MG63 (cell line): ENCODE measurements around the gene CLASP1. TPM values are rescaled to one million over a fixed set of nuclear protein-coding genes. Genes with fewer than 3 reads are reported as not detected.

Experiments used
- DNase-seq: peaks from one replicate; pipeline ENCODE4 v3.0.0-alpha.2; 2020
- H3K27me3 ChIP-seq: fragments of 250-450 bp; sonication (Bioruptor Pico); 2 replicates; pipeline ENCODE4 v1.5.1; 2020; ENCODE audit warnings: mild to moderate bottlenecking, moderate library complexity
- H3K36me3 ChIP-seq: fragments of 250-450 bp; sonication (Bioruptor Pico); 2 replicates; pipeline ENCODE4 v1.5.1; 2020; ENCODE audit warnings: mild to moderate bottlenecking, moderate library complexity
- H3K4me3 ChIP-seq: fragments of 250-450 bp; sonication (Bioruptor Pico); 2 replicates; pipeline ENCODE4 v1.5.1; 2020; ENCODE audit warnings: mild to moderate bottlenecking, moderate library complexity
- H3K9me3 ChIP-seq: fragments of 250-450 bp; sonication (Bioruptor Pico); 2 replicates; pipeline ENCODE4 v1.5.1; 2020; ENCODE audit warnings: mild to moderate bottlenecking, moderate library complexity
- total RNA-seq: library from RNA; depleted of rRNA; stranded (reverse); fragments of >200 nt; shearing (Covaris generic); gene quantifications from 2 replicates; pipeline ENCODE4 v1.2.3, GENCODE V29; 2014; ENCODE audit warnings: low replicate concordance

The CLASP1 gene
- total RNA-seq, 1 experiment from 2014 or later = 20.8 TPM

DNA sequence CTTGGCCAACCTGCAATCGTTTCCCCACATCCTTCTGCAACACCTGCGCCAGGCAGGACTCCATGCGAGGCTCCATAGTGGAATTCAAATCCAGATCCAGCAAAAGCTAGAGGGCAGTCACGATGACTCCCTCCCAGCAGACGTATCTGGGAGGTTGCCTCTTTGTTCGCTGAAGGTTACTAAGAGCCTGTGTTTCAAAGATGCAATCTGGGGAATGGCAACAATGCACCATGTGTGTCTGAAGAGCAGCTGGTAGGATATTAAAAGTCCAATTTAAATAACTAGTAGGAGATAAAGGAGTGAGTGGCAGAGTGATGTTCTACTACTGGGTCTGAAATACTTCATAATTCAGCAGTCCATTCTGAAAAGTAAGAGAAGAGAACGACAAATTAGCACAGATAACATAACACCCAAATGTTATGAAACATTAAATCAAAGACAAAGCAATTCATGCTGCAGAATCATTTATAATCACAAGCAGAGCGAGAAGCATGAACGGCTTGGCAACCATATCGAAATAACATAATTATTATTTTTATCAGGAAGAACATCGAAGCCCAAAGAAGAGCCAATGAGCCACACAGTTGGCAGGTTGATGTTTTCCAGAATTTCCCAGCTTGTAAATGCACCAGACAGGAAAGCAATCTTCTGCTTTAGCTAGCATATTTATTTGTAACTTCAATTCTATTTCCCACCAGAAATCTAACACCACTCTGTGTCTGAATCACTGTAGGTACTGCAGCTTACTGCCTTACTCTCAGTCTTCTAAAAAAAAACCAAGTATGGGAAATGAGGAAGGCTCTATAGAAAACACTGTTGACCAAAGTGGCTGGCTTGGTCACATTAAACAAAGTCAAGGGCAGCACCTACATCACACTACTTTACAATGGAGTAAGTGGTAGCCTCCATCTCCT is 43.2 kb downstream of the CLASP1 start:
- no peak for DNase-seq
- no peaks in the 10 kb centered on the region for H3K9me3 ChIP-seq
- H3K36me3 ChIP-seq = peaks cover 7% of the 10 kb centered on the region
- H3K4me3 ChIP-seq = no peak overlapping the region
- no peaks in the 10 kb centered on the region for H3K27me3 ChIP-seq

DNA sequence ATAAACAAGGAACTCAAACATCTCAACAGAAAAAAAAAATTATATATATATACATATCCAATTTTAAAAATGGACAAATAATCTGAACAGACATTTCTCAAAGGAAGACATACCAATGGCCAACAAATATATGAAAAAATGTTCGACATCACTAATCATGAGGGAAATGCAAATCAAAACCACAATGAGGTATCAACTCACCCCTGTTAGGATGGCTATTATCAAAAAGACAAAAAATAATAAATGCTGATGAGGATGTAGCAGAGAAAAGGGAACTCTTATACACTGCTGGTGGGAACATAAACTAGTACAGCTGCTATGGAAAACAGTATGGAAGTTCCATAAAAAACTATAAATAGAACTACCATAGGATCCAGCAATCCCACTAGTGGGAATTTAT is 46.1 kb downstream of the CLASP1 start:
- Histone ChIP-seq H3K9me3 (no peaks in the 10 kb centered on the region), H3K4me3 (no peak overlapping the region)
- DNase-seq = no peak

DNA sequence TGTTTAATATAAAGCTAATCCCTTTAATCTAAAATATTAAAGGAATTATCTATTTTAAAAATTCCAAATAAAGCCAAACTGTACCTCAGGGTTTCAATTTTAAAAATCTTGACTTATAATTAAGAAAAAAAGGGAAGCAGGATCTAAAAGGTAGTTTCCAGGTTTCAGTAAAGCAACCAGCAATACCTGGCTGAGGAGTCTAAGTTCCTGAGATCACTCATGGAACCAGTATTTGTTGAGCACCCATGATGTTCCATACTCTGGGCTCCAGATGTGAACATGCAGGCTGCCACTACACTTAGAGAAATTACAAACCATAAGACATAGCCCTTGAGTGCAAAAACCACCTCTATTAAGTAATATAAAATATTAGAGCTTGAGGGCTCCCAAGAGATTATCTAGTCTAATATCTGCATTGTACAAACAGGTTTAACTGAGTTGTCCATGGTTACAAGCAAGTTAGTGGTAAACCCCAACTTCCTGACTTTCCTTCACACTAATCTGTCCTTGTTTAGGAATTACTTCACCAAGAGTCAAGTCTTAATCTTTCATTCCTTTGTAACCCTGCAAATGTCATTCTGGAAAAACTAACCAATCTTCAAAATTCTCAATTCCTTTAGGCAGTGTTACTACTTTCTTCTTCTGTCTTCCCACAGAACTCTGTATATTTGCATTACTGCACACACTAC is 49.2 kb downstream of the CLASP1 start:
- no peak for DNase-seq

More for the DNA sequence above, 46.1 kb downstream of the CLASP1 start:
- H3K27me3 ChIP-seq = no peaks in the 10 kb centered on the region
- peaks cover 7% of the 10 kb centered on the region for H3K36me3 ChIP-seq

DNA sequence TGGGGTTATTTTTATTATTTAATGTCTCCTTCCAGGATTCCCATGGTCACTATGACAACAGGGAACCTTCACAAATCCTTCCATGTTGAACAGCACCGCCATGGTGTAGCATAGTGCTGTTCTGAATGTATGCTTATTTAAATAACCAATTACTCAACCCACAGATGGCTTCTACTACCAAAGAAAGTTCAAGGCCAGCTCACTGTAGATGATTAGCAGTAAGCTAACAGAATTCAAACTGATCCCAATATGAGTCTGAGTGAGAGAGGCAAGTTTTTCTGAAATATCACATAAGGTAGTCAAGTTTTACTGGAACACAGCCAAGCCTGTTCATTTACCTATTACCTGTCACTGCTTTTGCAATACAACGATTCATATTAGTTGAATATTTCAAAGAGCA is 51.2 kb downstream of the CLASP1 start:
- H3K27me3 ChIP-seq = no peaks in the 10 kb centered on the region
- DNase-seq = no peak
- no peak overlapping the region for H3K4me3 ChIP-seq
- H3K9me3 ChIP-seq = no peaks in the 10 kb centered on the region
- no peaks in the 10 kb centered on the region for H3K36me3 ChIP-seq

More for the DNA sequence above, 49.2 kb downstream of the CLASP1 start:
- Histone ChIP-seq H3K9me3 (no peaks in the 10 kb centered on the region), H3K4me3 (no peak overlapping the region), H3K27me3 (no peaks in the 10 kb centered on the region), H3K36me3 (peaks cover 3% of the 10 kb centered on the region; the same call in 1 of the 2 replicates)

DNA sequence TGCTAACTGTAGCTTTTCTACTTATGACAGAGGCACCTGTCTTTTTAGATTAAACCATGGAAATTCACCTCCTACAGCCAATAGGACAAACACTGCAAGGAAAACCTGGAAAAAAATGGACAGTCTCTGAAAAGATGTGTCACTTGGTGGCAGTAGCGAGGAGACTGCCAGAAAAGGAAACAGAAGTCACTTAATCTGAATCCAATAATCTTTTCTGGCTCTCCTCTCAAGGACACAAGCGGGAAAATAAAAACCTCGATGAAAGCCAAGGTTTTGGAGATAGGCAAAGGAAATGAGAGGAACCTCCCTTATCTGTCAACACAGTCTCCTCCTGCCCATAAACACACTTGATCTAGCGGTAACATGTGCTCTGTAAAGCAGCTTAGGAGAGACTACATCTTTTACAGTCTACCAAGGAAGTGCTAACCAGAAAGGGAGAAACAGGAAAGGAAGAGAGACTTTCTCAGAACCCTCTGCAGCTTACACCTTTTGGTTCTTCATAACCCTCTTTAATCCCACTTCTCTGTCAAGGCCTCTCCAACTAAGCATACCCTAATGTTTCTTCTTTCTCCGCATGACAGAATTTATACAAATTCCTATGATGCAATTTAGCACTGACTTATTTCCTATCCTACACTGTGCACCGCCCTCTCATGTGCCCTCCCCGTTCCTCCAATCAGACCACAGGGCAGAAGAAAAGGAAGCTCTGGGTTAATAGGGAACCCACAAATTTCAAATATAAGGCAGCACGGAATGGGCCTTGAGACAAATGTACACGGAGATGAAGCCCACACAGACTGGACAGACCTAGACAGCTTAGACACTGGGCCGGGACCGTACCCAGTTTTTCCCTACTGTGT is 52.8 kb downstream of the CLASP1 start:
- H3K36me3 ChIP-seq = no peaks in the 10 kb centered on the region
- H3K4me3 ChIP-seq = no peak overlapping the region
- no peaks in the 10 kb centered on the region for H3K27me3 ChIP-seq
- no peaks in the 10 kb centered on the region for H3K9me3 ChIP-seq
- peak; percentile 8 for DNase-seq

DNA sequence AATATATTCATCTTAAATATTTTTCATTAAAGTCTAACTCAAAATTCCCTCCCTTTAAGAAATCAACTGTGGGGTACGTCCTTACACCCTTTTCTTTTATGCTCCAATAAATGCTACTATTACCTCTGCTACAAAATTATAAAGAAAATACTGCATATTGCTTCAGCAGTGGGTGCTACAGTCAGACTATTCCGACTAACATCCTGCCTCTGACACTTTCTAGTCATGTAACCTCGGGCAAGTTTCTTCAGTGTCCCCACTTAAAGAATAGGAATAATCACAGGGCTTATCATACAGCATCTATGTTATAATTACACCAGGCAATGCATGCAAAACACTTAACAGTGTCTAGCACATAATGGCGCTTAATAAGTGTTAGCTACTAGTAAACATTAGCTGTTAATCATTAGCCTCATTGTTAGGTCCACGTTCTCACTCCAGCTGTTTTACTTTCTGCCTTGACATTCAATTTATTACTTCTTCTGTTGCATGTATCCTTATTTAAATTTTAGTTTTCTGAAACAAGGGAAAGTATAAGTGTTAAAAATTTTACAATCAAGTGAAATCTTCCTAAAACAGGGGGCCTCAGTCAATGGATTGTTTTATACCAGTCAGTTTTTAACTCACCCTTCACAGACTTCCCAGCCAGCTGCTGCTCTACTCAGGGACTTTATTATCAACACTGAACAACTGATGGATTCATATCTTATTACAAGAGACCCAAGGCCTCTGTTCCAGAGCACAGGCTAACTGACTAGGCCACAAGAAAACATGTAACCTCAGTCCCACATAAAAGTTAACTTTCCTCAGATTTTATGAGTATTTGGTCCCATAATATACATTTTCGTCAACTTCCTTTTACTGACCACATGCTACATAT is 54.0 kb downstream of the CLASP1 start:
- no peaks in the 10 kb centered on the region for H3K36me3 ChIP-seq
- H3K27me3 ChIP-seq = no peaks in the 10 kb centered on the region
- H3K4me3 ChIP-seq = no peak overlapping the region
- no peaks in the 10 kb centered on the region for H3K9me3 ChIP-seq
- DNase-seq = no peak

DNA sequence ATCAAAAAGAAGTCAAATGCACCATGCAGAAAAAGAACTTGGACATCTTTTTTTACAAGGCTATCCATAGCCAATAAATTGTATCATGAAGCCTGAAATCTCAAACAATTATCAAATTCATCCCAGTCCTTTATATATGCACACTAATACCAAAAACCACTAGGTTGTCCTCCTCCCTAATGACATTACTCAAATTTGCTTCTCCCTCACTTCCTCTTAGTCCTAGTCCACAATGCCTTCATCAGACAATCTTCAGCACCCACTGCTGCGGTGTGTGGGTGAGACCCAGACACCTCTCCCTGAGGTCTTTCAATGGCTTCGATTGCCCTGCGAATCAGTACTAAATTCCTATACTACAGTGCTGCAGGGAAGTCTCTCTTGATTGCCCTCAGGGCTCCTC is 58.1 kb downstream of the CLASP1 start:
- Histone ChIP-seq H3K27me3 (no peaks in the 10 kb centered on the region), H3K36me3 (no peaks in the 10 kb centered on the region), H3K9me3 (no peaks in the 10 kb centered on the region), H3K4me3 (no peak overlapping the region)
- no peak for DNase-seq

DNA sequence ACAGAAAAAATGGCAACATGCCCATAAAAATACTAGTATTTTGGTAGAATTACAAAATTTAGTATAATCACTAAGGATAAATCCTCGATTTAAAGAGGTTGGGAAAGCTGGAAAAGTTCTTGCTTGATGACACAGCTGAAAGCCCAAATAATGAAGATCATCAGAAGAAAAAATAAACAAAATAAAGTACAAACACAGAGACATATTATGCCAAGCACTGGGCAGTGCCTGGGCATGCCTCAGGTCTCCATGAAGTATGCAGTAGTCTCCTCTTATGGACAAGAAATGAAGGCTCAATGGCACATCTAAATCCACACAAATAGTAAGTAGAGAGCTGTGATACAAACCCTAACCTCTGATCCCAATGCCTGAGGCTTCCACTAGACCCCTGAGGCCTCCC is 60.9 kb downstream of the CLASP1 start:
- H3K4me3 ChIP-seq = no peak overlapping the region
- H3K36me3 ChIP-seq = no peaks in the 10 kb centered on the region
- no peaks in the 10 kb centered on the region for H3K9me3 ChIP-seq
- DNase-seq = peak; percentile 41
- H3K27me3 ChIP-seq = no peaks in the 10 kb centered on the region

DNA sequence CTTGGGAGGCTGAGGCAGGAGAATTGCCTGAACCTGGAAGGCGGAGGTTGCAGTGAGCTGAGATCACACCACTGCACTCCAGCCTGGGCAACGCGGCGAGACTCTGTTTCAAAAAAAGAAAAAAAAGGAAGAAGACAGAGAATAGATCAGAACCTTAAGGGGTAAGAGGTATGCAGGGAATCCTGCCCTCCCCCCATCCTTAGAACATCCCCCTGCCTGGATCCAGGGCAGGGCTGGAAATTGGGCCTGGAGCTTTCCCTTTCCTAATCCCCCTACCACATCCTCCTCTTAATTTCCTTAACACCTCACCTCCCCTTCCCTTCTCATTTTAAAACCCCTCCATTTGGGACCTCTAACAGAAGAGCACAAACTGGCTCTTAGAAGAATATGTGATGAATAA is 62.1 kb downstream of the CLASP1 start:
- no peaks in the 10 kb centered on the region for H3K27me3 ChIP-seq
- no peaks in the 10 kb centered on the region for H3K9me3 ChIP-seq
- H3K4me3 ChIP-seq = no peak overlapping the region
- no peak for DNase-seq
- no peaks in the 10 kb centered on the region for H3K36me3 ChIP-seq

DNA sequence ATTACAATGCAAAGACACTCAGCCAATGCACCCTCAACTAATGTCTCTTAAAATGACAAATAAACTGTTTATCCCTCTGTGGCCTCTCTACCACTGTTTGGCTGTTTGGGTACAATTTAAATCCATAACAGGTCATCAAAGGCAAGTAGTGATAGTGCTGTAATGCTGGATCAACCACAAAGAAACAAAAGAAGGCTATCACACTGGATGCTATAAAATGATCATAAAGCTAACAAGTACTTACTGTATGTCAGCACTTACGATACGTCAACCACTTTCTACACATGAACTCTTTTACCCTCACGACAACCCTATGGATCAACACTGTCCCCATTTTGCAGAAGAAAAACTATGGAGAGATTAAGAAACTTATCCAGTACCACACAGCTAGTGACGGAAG is 64.5 kb downstream of the CLASP1 start:
- no peak for DNase-seq

DNA sequence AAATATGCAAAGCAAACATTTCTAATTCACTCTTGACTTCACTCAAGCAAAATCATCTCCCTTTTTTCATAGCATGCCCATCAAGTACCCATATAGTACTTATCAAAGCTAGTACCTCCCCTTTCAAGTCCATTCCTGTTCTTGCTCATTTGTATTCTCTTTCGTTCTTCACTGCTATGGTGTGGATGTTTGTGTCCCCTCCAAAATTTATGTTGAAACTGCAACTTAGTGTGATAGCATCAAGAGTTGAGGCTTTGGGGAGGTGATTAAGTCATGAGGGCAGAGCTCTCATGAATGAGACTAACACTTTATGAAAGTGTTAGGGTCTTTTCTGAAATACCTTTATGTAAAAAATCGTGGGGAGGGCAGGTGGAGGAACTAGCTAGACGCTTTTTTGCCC is 65.7 kb downstream of the CLASP1 start:
- DNase-seq = no peak
- Histone ChIP-seq H3K27me3 (no peaks in the 10 kb centered on the region), H3K9me3 (no peaks in the 10 kb centered on the region), H3K4me3 (no peak overlapping the region), H3K36me3 (no peaks in the 10 kb centered on the region)

More for the DNA sequence above, 64.5 kb downstream of the CLASP1 start:
- Histone ChIP-seq H3K27me3 (no peaks in the 10 kb centered on the region), H3K36me3 (no peaks in the 10 kb centered on the region), H3K4me3 (no peak overlapping the region), H3K9me3 (no peaks in the 10 kb centered on the region)

DNA sequence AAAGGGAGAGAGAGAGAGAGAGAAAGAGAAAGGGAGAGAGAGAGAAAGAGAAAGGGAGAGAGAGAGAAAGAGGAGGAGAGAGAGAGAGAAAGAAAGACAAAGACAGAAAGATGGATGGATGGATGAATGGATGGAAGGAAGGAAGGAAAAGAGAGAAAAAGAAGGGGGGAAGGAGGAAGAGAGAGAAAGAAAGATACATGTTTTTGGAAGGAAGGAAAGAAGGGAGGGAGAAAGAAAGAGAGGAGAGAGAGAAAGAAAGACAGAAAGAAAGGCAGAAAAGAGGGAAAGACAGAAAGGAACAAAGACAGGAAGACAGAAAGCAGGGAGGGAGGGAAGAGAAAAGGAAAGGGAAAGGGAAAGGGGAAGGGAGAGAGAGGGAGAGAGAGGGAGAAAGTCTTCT is 67.0 kb downstream of the CLASP1 start:
- no peaks in the 10 kb centered on the region for H3K27me3 ChIP-seq
- no peaks in the 10 kb centered on the region for H3K9me3 ChIP-seq
- no peak overlapping the region for H3K4me3 ChIP-seq
- DNase-seq = no peak
- no peaks in the 10 kb centered on the region for H3K36me3 ChIP-seq

DNA sequence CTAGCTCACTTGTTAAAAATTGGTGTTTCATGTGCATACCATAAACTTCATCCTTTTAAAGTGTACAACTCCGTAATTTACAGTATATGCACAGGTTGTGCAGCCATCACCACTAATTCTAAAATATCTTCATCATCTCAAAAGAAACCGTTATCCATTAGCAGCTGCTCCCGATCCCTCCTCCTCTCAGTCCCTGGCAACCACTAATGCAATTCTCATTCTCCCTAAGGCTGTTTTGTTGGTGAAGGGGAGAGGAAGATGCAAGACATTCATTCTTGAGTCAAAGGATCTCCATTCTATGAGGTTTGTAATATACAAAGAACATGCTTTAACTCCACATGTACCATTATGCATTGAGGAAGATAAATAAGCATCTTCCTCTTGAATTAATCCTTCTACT is 70.0 kb downstream of the CLASP1 start:
- Histone ChIP-seq H3K36me3 (no peaks in the 10 kb centered on the region), H3K27me3 (no peaks in the 10 kb centered on the region), H3K9me3 (no peaks in the 10 kb centered on the region), H3K4me3 (no peak overlapping the region)
- DNase-seq = no peak

DNA sequence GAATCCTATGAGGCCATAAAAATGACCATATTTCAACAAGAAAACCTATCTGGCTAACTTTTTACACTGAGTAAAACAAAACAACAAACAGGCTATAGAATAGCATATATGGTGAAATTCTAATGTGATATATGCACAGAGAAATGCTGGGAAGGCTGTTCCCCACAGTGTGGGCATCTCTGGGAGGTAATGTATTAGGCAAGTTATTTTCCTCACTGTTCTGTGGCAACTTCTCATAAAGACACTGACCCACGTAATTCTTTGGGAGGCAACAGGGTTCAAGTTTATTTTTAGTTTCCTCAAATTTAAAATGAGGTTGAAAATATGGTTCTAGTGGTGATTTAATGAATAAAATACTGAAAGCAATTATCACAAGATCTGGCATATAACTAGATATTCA is 71.9 kb downstream of the CLASP1 start:
- H3K27me3 ChIP-seq = no peaks in the 10 kb centered on the region
- no peak overlapping the region for H3K4me3 ChIP-seq
- H3K36me3 ChIP-seq = peaks cover 3% of the 10 kb centered on the region; the same call in 1 of the 2 replicates
- H3K9me3 ChIP-seq = no peaks in the 10 kb centered on the region
- DNase-seq = no peak

DNA sequence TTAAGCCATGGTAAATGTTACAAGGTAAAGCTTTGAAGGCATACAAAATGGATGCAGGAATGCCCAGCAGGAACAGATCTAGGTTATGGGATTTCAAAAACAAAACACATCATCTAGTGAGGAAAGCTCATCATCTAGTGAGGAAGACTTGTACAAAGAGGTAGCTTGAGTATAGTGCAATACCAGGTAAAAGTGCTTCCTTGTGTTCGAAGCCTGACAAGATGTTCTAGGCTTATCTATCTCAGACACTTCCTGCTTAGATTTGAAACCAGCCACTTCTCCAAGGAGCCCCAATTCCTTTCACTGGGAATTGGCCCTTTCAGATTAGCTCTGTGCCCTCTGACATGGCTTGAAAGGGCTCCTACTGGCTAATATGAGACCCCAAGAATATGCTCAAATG is 73.0 kb downstream of the CLASP1 start:
- no peak for DNase-seq
- no peaks in the 10 kb centered on the region for H3K9me3 ChIP-seq

DNA sequence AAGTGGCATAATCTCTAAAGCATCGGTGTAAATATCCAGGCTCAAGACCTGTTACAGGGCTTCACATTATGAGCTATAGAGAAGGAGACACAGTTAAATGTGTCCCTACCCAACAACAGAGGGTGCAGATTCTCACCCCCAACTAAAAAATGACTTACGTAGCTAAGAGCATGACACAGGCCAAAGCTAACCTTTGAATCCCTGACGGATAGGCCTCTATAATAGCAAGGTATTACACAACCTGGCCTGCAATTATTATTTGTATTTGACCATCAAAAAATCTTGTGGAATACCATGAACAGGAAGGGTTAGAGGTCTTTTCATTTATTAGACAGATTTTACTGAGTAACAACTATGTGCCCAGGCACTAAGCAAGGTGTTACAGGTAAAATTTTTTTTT is 73.5 kb downstream of the CLASP1 start:
- H3K27me3 ChIP-seq = no peaks in the 10 kb centered on the region
- no peak for DNase-seq
- H3K9me3 ChIP-seq = no peaks in the 10 kb centered on the region
- no peak overlapping the region for H3K4me3 ChIP-seq
- H3K36me3 ChIP-seq = peaks cover 3% of the 10 kb centered on the region; the same call in 1 of the 2 replicates

More for the DNA sequence above, 73.0 kb downstream of the CLASP1 start:
- Histone ChIP-seq H3K36me3 (peaks cover 3% of the 10 kb centered on the region; the same call in 1 of the 2 replicates), H3K4me3 (no peak overlapping the region), H3K27me3 (no peaks in the 10 kb centered on the region)
